ENCODE data around the gene IRF3.

DNA sequence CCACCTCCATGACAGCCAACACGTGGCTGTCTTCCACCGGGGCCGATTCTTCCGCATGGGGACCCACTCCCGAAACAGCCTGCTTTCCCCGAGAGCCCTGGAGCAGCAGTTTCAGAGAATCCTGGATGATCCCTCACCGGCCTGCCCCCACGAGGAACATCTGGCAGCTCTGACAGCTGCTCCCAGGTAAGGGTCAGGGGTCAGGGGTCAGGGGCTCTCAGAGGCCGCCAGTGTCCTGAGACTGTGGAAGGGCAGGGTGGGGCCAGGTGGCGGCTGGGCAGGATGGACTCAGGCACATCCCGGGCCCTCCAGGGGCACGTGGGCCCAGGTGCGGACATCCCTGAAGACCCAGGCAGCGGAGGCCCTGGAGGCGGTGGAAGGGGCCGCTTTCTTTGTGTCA lies 40.3 kb upstream of the IRF3 start:
- no peak for TF ChIP-seq POLR2A (IDR thresholded peaks at IDR 0.05)
- TF ChIP-seq, protein P1, sequence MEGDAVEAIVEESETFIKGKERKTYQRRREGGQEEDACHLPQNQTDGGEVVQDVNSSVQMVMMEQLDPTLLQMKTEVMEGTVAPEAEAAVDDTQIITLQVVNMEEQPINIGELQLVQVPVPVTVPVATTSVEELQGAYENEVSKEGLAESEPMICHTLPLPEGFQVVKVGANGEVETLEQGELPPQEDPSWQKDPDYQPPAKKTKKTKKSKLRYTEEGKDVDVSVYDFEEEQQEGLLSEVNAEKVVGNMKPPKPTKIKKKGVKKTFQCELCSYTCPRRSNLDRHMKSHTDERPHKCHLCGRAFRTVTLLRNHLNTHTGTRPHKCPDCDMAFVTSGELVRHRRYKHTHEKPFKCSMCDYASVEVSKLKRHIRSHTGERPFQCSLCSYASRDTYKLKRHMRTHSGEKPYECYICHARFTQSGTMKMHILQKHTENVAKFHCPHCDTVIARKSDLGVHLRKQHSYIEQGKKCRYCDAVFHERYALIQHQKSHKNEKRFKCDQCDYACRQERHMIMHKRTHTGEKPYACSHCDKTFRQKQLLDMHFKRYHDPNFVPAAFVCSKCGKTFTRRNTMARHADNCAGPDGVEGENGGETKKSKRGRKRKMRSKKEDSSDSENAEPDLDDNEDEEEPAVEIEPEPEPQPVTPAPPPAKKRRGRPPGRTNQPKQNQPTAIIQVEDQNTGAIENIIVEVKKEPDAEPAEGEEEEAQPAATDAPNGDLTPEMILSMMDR (IDR thresholded peaks at IDR 0.05) = no peak
- TF ChIP-seq POLR2AphosphoS5 (IDR thresholded peaks at IDR 0.05; ENCODE audit: insufficient read depth in 1 of 2, low read depth in 1 of 2) = no peak
